GM12878 (cell line): ENCODE results near the gene CCDC110. TPM values are rescaled to one million over a fixed set of nuclear protein-coding genes. Genes with fewer than 3 reads are reported as not detected.
A peak's percentile ranks its signal among the peaks of the same experiment; 100 is the strongest.

Experiments
- ATAC-seq: fragments of 200-7000 bp; cut with Tn5 transposase; 3 replicates; pipeline ENCODE4 v1.9.1; 2020; ENCODE audit warnings: mild to moderate bottlenecking, moderate library complexity
- BruUV-seq: library from RNA; stranded (reverse); fragments of 400-500 nt; replicated peaks from 2 replicates; lab custom pipeline; 2021; lab: Mats Ljungman, UMichigan
- CTCF ChIA-PET: fragments of 300-600 bp; sonication (Branson Sonifier 250); formaldehyde crosslinking; extraction: SDS; loops from one replicate; lab custom pipeline; 2021; ENCODE audit warnings: inconsistent platforms; lab: Yijun Ruan, JAX
- POLR2A ChIA-PET: fragments of 350-600 bp; formaldehyde crosslinking; extraction: SDS; loops from one replicate; lab custom pipeline; 2021; ENCODE audit warnings: inconsistent platforms; lab: Charles Lee
- RAD21 ChIA-PET: fragments of 300-600 bp; sonication (Branson Sonifier 250); formaldehyde crosslinking; loops from one replicate; lab custom pipeline; 2023; ENCODE audit warnings: antibody characterized with exemption; ENCODE audit not compliant: unreplicated experiment; lab: Charles Lee
- SMC1A ChIA-PET: fragments of 300-600 bp; sonication (Branson Sonifier 250); formaldehyde crosslinking; loops from one replicate; lab custom pipeline; 2023; ENCODE audit not compliant: unreplicated experiment, uncharacterized antibody; lab: Charles Lee
- DNase-seq: peaks from one replicate; pipeline ENCODE4 v3.0.0-alpha.2; 2011; ENCODE audit warnings: low read depth, low spot score
- FAIRE-seq: peaks from 3 replicates; lab custom pipeline; 2011; peaks lifted over from hg19 to GRCh38; lab: Jason Lieb, UNC
- H2AFZ ChIP-seq: 2 replicates; pipeline ENCODE4 v1.6.0; 2011; ENCODE audit warnings: low read depth, low read length, control low read depth; ENCODE audit not compliant: control insufficient read depth
- H3K27ac ChIP-seq: 2 replicates; pipeline ENCODE4 v1.5.1; 2011; ENCODE audit warnings: control low read depth; ENCODE audit not compliant: control insufficient read depth, insufficient read depth
- H3K27me3 ChIP-seq, 2 experiments: replicated peaks in 1 of 2; 2 replicates each; pipeline versions ENCODE4 v1.6.0 to v1.6.1; 2011; ENCODE audit warnings: low read length in 1 of 2; ENCODE audit not compliant: control insufficient read depth in 2 of 2, insufficient read depth in 2 of 2
- H3K36me3 ChIP-seq, 2 experiments: 2 replicates each; pipeline ENCODE4 v1.5.1; 2011; ENCODE audit warnings: low read length in 1 of 2; ENCODE audit not compliant: control insufficient read depth in 2 of 2, insufficient read depth in 2 of 2
- H3K4me1 ChIP-seq: 2 replicates; pipeline ENCODE4 v1.6.1; 2011; ENCODE audit warnings: mild to moderate bottlenecking, low read length, moderate library complexity, mixed read lengths; ENCODE audit not compliant: control insufficient read depth, insufficient read depth
- H3K4me2 ChIP-seq: 2 replicates; pipeline ENCODE4 v1.6.0; 2011; ENCODE audit warnings: control low read depth; ENCODE audit not compliant: control insufficient read depth, insufficient read depth
- H3K4me3 ChIP-seq: fragments of 200-600 bp; sonication (generic); 2 replicates; pipeline ENCODE4 v1.5.1; 2016
- H3K79me2 ChIP-seq: 2 replicates; pipeline ENCODE4 v1.6.0; 2011; ENCODE audit warnings: low read length; ENCODE audit not compliant: control insufficient read depth, insufficient read depth
- H3K9ac ChIP-seq: 2 replicates; pipeline ENCODE4 v1.8.0; 2011; ENCODE audit warnings: low read length, control low read depth, mixed read lengths; ENCODE audit not compliant: control insufficient read depth, insufficient read depth
- H3K9me3 ChIP-seq: replicated peaks from 3 replicates; pipeline ENCODE4 v1.5.1; 2011; ENCODE audit warnings: mild to moderate bottlenecking, low read length; ENCODE audit not compliant: control insufficient read depth, insufficient read depth
- H4K20me1 ChIP-seq: 2 replicates; pipeline ENCODE4 v1.6.0; 2011; ENCODE audit not compliant: control insufficient read depth, insufficient read depth
- BACH1 ChIP-seq: fragments of 450-650 bp; IDR thresholded peaks from 2 replicates; pipeline ENCODE4 v1.6.1; 2017; ENCODE audit warnings: mild to moderate bottlenecking, borderline replicate concordance
- CHD1 ChIP-seq: IDR thresholded peaks from 2 replicates; pipeline ENCODE4 v1.6.1; 2012; ENCODE audit warnings: low read depth, low read length, improper control_type of control experiment
- CHD4 ChIP-seq: fragments of 200-600 bp; sonication (generic); IDR thresholded peaks from 2 replicates; pipeline ENCODE4 v1.6.1; 2016; ENCODE audit warnings: mild to moderate bottlenecking
- FOXK2 ChIP-seq: fragments of 450-650 bp; IDR thresholded peaks from 2 replicates; pipeline ENCODE4 v1.6.1; 2017; ENCODE audit warnings: mild to moderate bottlenecking, moderate library complexity
- IRF4 ChIP-seq: IDR thresholded peaks from 2 replicates; pipeline ENCODE4 v1.6.1; 2011; ENCODE audit warnings: low read depth, low read length
- LARP7 ChIP-seq: fragments of 450-650 bp; IDR thresholded peaks from 2 replicates; pipeline ENCODE4 v1.6.1; 2017; ENCODE audit warnings: mild to moderate bottlenecking
- PKNOX1 ChIP-seq: fragments of 450-650 bp; IDR thresholded peaks from 2 replicates; pipeline ENCODE4 v1.6.1; 2016; ENCODE audit warnings: mild to moderate bottlenecking
- RAD51 ChIP-seq: fragments of 450-650 bp; IDR thresholded peaks from 2 replicates; pipeline ENCODE4 v1.6.1; 2016; ENCODE audit warnings: moderate library complexity, mild to moderate bottlenecking, inconsistent platforms
- REST ChIP-seq: IDR thresholded peaks from 2 replicates; pipeline ENCODE4 v1.6.1; 2012; ENCODE audit warnings: mild to moderate bottlenecking, low read depth, low read length
- SKIL ChIP-seq: fragments of 450-650 bp; IDR thresholded peaks from 2 replicates; pipeline ENCODE4 v1.6.1; 2017; ENCODE audit warnings: mild to moderate bottlenecking, low read depth, inconsistent platforms; ENCODE audit not compliant: poor library complexity, severe bottlenecking
- STAT1 ChIP-seq: fragments of 450-650 bp; conservative IDR thresholded peaks from 2 replicates; pipeline ENCODE4 v1.6.1; 2014; ENCODE audit warnings: antibody characterized with exemption, mild to moderate bottlenecking
- USF2 ChIP-seq: IDR thresholded peaks from 2 replicates; pipeline ENCODE4 v1.6.1; 2011; ENCODE audit warnings: low read depth, low read length, improper control_type of control experiment, borderline replicate concordance
- ZBTB33 ChIP-seq: fragments of 450-650 bp; IDR thresholded peaks from 2 replicates; pipeline ENCODE4 v1.6.1; 2017; ENCODE audit warnings: mild to moderate bottlenecking
- WGBS: methylation state at CpG from one replicate; pipeline ENCODE4 v1.1.6; 2016; ENCODE audit warnings: low lambda C conversion rate; ENCODE audit not compliant: insufficient replicate concordance, insufficient coverage; ENCODE audit errors: missing lambda C conversion rate; 5-methylcytosine and 5-hydroxymethylcytosine counted together
- in situ Hi-C: fragments of 300-500 bp; cut with MboI; formaldehyde crosslinking; loops from 9 replicates; pipeline ENCODE4 v1.14.3; 2018; ENCODE audit warnings: mixed read lengths
- intact Hi-C: fragments of 100-400 bp; cut with micrococcal nuclease; formaldehyde crosslinking; loops from one replicate; pipeline ENCODE4 v1.14.2; 2022; ENCODE audit not compliant: unreplicated experiment
- polyA plus RNA-seq, 11 experiments: library from polyadenylated mRNA; depleted of rRNA in 4 of 11; unstranded in 6 of 11; stranded (reverse) in 5 of 11; fragments of >200 nt; fragmentation: Nextera tagmentation in 4 of 11; fragmentation: Illumina TruSeq in 1 of 11; extraction: Ambion mirVana in 4 of 11; extraction: Trizol in 1 of 11; gene quantifications; 1 replicate in 1 of 11; 2 replicates in 10 of 11; pipeline versions ENCODE4 v1.2.1 to v1.2.3, GENCODE V29; 2011 to 2016; ENCODE audit warnings: inconsistent platforms in 2 of 11, missing spikeins in 2 of 11, low read depth in 1 of 11
- total RNA-seq, 4 experiments: library from RNA; depleted of rRNA in 3 of 4; stranded (reverse); fragments of >200 nt in 3 of 4; fragmentation: Illumina TruSeq in 1 of 4; extraction: Trizol in 1 of 4; gene quantifications; 2 replicates each; pipeline versions ENCODE4 v1.2.1 to v1.2.3, GENCODE V29; 2013 to 2021

CCDC110 gene
- total and polyA plus RNA-seq, 10 of the 15 experiments (the other 5 are each of a cell fraction or from before 2014, with no cell fraction given) = 0.85 to 3.1 (median 2.1) TPM; not detected in 1

GRCh38 chr4:185425647-185426352 is 45.7 kb downstream of the CCDC110 start, which contains the start of gene UFSP2:
TSS of gene UFSP2 (minus strand) at chr4:185425964. CDS start at chr4:185425868, 96 bp downstream.
- CTCF ChIA-PET = interaction anchor here (0.7 to 2.0 kb wide), 7 partner anchors 30 to 213 kb away, joined by 3 to 8 read pairs (median 4); partner anchors contain the start of gene LRP2BP
- FAIRE-seq = peak; percentile 97
- TF ChIP-seq CHD1 (peak; percentile 99), STAT1 (peak; percentile 96; the same call in 1 of the 2 replicates), PKNOX1 (peak; percentile 66), REST (no peak), USF2 (no peak), RAD51 (no peak), CHD4 (no peak), ZBTB33 (no peak), SKIL (peak; percentile 94), LARP7 (peak; percentile 81), IRF4 (no peak), FOXK2 (peak; percentile 99), BACH1 (peak; percentile 82)

More at GRCh38 chr4:185425647-185426352, 45.7 kb downstream of the CCDC110 start, which contains the start of gene UFSP2:
- DNase-seq (peak; percentile 84), ATAC-seq (peak; percentile 91)
- Histone ChIP-seq H3K9me3 (no peaks in the 10 kb centered on the region), H3K4me2 (peak within 1 kb of the TSS; percentile 84), H3K9ac (peak within 1 kb of the TSS; percentile 70), H3K27me3 (no peaks in the 10 kb centered on the region), H3K27ac (peak within 1 kb of the TSS; percentile 92), H3K79me2 (peaks cover 15% of the 10 kb centered on the region), H3K4me3 (peak within 1 kb of the TSS; percentile 83), H3K36me3 (peaks cover 0 to 6% of the 10 kb centered on the region in 2 experiments; a peak in 1 of 4 replicates), H3K4me1 (no peaks in the 10 kb centered on the region), H4K20me1 (no peaks in the 10 kb centered on the region), H2AFZ (peak within 1 kb of the TSS; percentile 99)
- no TSS peak for BruUV-seq
- intact Hi-C loops (loop anchor here (2.0 kb wide), 1 partner anchor 29 kb away; the partner anchor contains the start of gene ANKRD37), in situ Hi-C loops (no loop called here)
- RAD21 ChIA-PET = interaction anchor here (1.0 to 3.3 kb wide), 7 partner anchors 9 to 387 kb away, joined by 3 to 21 read pairs (median 5); partner anchors contain the start of genes ANKRD37 and LRP2BP
- SMC1A ChIA-PET = interaction anchor here (0.6 to 3.5 kb wide), 15 partner anchors 10 to 1010 kb away, joined by 3 to 25 read pairs (median 4); partner anchors contain the start of genes ANKRD37, CENPU and LRP2BP
- WGBS = under 1% methylated on average over 66 of the region's 66 CpGs
- POLR2A ChIA-PET = interaction anchor here (0.6 to 4.0 kb wide), 8 partner anchors 21 to 309 kb away, joined by 3 to 37 read pairs (median 4); partner anchors contain the start of genes ANKRD37 and LRP2BP
